ENCODE measurements around the gene CTSV.
"Not testable (repeated sequence)": the region's sequence is repeated elsewhere in the genome, so short reads cannot be mapped to it uniquely, and the experiment has no call there.

Gene CTSV

GRCh38 chr9:97039514-97039860 is 545 bp upstream of the CTSV start:
- no peak for DNase-seq

- not testable (repeated sequence) for DNase-seq
These were observed 15.4 kb downstream of the CTSV start for GRCh38 chr9:97023505-97023904.

GRCh38 chr9:97013151-97014132 is 25.5 kb downstream of the CTSV start:
- peak; percentile 79 for DNase-seq

GRCh38 chr9:97012617-97013016 is 26.3 kb downstream of the CTSV start:
- DNase-seq = peak; percentile 25

GRCh38 chr9:97002195-97002594 is 36.7 kb downstream of the CTSV start:
- DNase-seq = not testable (repeated sequence)

GRCh38 chr9:97001338-97001737 is 37.6 kb downstream of the CTSV start:
- DNase-seq = not testable (repeated sequence)

GRCh38 chr9:97000139-97000787 is 38.7 kb downstream of the CTSV start:
- DNase-seq = not testable (repeated sequence)

GRCh38 chr9:96999733-97000132 is 39.2 kb downstream of the CTSV start:
- not testable (repeated sequence) for DNase-seq

GRCh38 chr9:96997009-96997701 is 41.8 kb downstream of the CTSV start:
- DNase-seq = not testable (repeated sequence)

- DNase-seq = not testable (repeated sequence)
These were observed 44.4 kb downstream of the CTSV start for GRCh38 chr9:96994531-96995016.

- not testable (repeated sequence) for DNase-seq
These were observed 46.6 kb downstream of the CTSV start for GRCh38 chr9:96992303-96992702.

- not testable (repeated sequence) for DNase-seq
These were observed 49.1 kb downstream of the CTSV start for GRCh38 chr9:96989747-96990318.

- DNase-seq = not testable (repeated sequence)
These were observed 54.1 kb downstream of the CTSV start for GRCh38 chr9:96984887-96985286.

GRCh38 chr9:96984139-96984538 is 54.8 kb downstream of the CTSV start:
- DNase-seq = not testable (repeated sequence)

GRCh38 chr9:96983496-96984122 is 55.3 kb downstream of the CTSV start:
- not testable (repeated sequence) for DNase-seq
